GM21723 (cell line): ENCODE results near the gene SCUBE2.
A peak's percentile ranks its signal among the peaks of the same experiment; 100 is the strongest.
"Not testable (repeated sequence)": the region's sequence is repeated elsewhere in the genome, so short reads cannot be mapped to it uniquely, and the experiment has no call there.

ENCODE experiments used
- ATAC-seq: cut with Tn5 transposase; IDR thresholded peaks from one replicate; pipeline ENCODE4 v1.9.1; 2021; ENCODE audit warnings: mild to moderate bottlenecking, moderate library complexity; ENCODE audit not compliant: unreplicated experiment

Gene SCUBE2

DNA sequence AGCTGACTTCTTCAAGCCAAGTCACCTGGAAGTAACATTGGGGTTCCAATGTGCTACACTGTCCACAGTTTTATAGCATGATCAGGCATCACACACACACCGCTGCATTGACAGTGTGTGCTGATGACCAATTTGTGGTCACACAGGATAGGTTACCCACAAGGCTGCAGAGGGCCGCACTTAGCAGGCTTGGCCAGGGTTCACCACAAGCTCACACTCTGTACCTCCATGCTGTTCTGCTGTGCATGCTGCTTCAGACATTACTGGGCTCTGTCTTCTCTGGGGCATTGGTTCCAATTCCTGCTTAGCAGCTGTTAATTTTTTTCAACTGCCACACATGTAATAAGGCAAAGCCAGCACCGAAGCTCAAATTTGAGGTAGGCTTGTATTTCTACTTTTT, 76.6 kb downstream of the SCUBE2 start:
- no peak for ATAC-seq

DNA sequence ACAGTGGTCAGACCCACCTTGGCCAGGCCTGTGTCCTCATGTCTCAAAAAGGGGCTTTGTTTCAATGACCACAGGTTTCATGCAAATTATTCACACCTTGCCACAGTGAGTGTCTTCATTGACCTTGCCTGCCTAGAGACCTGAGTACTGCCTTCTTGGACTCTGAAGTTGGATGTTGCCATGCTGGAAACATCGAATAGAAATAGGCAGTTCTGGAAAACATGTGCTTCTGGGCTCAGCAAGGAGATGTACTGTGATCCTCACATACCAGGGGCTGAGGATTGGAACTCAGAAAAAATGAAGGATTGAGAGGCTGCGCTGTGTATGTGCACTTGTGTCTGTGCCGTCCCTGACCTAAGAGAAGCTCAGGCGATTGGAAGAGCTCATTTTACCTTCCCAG, 78.0 kb downstream of the SCUBE2 start:
- no peak for ATAC-seq

DNA sequence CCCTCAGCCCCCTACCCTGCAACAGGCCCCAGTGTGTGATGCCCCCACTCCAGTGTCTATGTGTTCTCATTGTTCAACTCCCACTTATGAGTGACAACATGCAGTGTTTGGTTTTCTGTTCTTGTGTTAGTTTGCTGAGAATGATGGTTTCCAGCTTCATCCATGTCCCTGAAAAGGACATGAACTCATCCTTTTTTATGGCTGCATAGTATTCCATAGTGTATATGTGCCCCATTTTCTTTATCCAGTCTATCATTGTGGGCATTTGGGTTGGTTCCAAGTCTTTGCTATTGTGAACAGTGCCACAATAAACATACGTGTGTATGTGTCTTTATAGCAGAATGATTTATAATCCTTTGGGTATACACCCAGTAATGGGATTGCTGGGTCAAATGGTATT, 81.9 kb downstream of the SCUBE2 start:
- ATAC-seq = not testable (repeated sequence)

DNA sequence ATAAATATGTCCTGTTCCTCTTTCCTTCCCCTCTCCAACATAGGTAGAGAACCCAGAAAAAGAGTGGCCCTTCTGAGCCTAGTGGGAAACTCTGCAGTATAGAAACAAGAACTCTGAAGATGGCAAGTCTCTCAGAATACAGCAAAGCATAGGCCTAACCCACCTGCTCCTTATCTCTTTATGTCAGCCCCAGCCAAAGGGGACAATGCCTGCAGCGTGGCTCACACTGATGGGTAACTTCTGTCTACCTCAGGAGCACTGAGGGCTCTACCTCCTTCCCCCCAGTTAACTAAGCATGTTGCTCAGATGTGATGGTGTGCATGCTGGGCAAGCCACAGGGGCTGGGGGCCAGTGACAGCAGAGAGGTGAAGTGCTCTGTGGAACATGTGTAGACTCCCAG, 82.7 kb downstream of the SCUBE2 start:
- no peak for ATAC-seq

DNA sequence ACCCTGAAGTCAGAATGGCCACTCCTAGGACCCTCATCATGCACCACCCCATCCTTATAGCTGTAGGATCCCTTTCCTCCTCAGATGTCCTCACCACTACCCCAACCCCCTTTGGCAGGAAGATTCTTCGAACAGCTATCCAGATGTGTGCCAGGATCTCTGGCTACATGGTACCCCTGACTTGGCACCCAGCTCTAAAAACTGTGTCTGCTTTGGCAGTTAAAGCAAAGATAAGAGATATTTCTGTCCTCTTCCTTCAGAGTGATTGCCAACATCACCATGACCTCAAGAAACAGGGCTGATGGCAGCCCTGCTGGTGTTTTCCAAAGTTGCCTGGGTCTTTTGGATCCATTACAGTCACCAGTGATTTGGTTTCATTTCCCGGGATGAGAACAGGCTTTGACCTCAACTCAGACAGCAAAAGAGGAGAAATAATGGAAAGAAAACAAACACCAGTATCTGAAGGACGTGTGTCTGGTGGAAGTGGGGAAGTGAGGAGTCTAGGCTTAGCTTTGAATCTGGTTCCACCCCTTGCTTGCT, 83.3 kb downstream of the SCUBE2 start:
- ATAC-seq = no peak

DNA sequence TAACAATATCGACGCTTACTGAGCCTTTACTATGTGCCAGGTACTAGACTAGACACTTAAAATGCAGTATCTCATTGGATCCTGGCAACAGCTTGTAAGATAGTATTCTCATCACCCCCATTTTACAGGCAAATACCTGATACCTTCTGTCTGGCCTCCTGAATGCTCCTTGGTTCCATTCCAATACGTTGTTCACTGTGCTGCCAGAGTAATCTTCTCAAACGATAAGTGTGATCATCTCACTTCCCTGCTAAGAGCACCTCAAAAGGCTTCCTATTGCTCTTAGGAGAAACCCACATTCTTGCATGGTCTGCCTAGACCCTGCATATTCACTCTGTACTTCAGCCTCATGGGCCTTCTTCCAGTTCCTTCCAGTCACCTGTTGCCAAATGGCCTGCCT, 86.3 kb downstream of the SCUBE2 start:
- no peak for ATAC-seq

DNA sequence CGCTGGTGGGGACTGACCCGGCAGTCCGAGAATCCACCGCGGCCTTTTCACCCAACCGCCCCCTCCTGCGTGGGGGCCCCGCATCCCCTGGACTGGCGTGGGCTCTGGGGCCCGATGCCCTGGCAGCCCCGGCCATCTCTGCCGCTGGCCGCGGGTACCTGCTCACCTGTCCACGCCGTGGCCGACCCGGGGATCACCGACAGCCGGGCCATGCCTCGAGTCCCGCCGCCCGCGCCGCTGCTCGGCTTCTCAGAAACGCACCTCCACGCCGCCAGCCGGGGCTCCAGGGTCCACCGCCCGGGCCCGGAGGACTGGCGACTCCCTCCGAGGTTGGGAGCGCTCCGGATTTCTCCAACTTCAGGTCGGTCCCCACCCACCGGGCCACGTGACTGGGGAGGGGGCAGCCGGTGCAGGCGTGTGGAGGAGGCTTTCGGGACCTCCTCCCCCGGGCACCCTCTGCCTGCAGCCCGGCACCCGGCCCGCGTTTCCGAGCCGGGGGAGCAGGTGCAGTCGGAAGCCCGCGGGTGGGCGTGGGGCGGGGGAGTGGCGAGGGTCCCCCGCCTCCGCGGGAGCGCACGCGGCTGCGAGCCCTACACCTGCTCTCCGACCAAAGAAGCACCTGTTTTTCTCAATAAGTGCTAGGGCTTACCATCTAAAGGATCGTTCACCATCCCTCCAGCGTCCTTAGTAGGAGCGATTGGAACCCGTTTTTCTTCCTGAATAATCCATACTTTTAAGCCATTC, 87.0 kb downstream of the SCUBE2 start:
- ATAC-seq = no peak

DNA sequence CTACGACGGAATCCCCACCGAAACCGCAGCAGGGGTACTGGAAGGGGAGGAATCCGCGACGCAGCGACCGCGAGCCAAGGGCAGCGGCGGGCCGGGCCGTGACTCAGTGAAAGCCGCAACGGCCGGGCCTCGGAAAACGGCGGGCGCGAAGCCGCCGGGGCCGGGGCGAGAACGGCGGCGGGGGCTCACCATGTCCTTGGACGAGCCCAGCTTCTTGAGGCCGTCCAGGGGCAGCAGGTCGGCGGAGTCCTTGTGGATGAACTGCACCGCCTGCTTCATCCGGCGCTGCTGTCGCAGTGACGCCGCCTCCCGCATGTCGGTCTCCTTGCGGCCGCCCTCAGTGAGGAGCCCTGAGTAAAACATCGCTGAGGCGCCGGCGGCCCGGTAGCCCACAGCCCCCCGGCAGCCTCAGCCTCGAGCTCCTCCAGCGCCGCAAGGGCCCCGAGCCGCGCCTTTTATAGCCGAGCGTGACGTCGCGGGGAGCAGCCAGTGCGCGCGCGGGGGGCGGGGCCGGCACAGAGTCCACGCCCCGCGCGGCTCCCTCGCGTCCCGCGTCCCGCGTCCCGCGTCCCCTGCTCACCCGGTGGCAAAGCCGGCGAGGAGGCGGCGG, 87.7 kb downstream of the SCUBE2 start, which contains the start of gene NRIP3:
Gene NRIP3, minus strand, starts transcription at position 429 of the 610 bp plus-strand sequence. Its CDS starts 66 bp downstream, at position 363.
- ATAC-seq = peak; percentile 81

DNA sequence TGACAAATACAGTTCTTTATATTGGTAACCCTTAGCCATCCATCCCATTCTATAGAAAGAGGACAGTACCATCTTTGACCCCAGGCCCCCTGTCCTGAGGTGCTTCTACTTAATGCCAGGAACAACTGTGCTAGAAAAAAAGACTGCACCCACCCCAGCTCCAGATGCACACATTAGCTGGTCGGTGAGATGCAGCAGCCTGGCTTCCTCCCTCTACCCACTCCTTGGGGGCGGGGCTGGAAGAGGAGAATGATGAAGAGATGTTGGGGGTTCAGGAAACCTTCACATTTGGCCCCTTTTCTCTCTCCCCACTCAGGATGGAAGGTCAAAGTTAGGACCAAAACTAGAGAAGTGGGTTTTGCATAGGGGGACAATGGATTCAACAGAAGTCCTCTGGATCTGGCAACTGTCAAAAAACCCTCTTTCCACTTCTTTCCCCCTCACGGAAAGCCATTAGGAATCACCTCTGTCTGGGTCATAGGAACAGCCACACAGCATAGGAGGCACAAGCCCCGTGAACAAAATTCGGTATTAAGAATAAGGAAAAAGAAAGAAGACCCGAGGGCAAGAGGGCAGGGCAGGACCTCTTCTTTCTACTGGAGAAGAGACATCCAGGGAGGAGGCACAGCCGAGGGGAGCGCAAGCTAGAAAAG, 88.4 kb downstream of the SCUBE2 start:
- peak; percentile 12 for ATAC-seq

DNA sequence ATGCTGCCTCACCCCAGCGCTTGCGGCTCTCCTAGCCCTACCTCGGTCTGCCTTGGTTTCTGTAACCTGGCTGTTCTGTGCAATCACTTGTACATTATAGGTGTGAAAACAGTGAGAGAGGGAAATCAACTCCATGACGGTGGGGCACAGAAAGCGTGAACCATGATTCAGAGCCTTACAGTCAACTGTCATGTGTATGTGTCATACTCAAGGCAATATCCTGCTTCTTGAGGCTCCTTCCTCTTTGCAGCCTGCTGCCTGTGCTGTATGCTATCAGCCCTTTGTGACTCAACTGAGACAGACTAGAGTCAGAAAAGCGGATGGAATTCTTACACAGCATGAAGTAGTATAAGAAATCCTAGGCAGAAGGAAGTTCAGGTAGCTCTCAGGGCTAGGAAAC, 89.7 kb downstream of the SCUBE2 start:
- no peak for ATAC-seq

DNA sequence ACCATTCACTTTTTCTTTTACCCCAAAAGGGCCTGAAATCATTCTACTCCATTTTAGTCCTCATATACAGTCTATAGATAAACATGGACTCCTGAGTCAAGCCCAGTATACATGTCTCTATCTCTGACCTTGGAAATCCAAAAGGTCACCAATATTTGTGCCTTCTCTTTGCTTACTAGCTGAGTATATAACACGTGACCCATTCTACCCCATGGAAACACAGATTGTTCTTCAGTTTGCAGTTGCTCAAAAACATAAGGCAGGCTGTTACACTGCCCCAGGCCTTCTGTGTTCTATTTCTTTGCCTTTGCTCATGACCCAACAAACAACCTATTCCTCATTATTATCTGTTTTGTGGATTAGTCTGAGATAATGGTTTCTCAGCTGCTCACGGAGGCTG, 93.4 kb downstream of the SCUBE2 start:
- no peak for ATAC-seq

DNA sequence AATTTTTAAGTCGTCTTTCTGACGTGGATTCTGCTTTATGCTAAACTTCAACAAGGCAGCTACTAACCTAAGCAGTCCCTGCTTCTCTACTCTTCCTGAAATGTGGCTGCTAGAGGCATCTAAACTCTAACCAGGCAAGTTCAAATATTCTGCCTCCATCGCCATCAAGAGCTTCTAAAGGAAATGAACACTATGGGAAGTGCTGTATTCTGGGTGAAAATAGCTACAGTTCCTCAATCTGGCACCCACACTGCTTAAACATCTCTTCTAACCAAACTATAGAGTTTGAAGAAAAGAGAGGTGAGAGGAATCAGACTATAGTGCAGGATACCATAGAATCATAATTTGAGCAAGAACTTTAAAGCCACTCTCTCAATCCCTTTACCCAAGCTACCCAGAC, 93.9 kb downstream of the SCUBE2 start:
- ATAC-seq = no peak

DNA sequence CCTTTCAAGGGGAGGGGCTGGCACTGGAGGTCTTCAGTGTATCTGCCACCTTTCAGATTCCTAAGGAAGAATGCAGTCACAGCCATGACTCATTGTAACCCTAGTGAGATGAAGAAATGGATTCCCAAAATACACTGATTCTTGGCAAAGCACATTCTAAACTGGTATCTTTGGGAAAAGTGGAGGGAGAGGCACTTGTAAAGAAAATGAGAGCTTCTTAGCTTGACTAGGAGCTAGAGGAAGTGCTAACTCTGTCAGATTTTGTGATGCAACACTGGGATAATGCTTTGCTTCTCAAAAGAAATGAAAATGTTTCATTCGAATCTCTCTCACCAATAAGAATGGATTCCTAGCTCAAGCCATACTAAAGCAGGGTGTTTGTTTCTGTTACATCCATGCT, 101.9 kb downstream of the SCUBE2 start:
- no peak for ATAC-seq

DNA sequence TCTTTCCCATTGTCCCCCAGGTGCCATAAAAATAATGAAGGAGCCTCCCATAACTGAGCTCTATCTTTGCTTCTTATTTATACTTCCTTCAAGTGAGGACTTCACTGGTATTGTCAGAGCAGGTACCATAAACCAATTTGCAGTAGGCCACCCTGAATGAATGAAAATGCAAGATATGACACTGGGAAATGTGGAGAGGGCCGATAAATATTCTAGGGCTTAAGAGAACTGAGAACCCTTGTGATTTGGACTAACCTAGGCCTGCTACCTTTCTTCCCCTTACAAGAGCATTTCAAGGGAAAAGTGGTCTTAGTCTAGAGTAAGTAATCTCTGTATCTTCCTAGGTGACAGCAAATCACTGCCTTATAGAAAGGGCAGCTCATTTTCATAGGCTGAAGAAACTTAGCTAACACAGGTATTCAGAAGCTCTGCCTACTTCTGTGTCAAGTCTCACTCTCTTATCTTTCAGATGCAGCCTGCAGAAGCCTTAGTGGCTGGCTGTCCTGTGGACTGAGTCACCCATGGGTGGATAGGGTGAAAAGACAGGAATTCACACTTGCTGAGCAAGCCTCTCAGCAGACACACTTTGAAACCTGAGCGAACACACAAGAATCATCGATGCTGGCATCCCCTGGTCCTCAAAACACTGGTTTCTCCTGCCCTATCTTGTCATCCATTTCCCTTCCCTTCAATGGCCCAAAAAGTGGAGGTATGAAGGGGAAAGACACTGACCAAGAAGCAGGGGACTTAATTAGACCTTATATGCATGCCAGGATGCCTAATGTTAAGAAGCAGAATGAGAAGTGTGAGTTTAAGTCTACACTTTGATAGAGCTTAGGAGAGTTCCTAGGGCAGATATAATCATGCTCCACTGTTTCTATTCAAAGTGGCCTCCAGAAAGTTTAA, 102.8 kb downstream of the SCUBE2 start:
- ATAC-seq = no peak

DNA sequence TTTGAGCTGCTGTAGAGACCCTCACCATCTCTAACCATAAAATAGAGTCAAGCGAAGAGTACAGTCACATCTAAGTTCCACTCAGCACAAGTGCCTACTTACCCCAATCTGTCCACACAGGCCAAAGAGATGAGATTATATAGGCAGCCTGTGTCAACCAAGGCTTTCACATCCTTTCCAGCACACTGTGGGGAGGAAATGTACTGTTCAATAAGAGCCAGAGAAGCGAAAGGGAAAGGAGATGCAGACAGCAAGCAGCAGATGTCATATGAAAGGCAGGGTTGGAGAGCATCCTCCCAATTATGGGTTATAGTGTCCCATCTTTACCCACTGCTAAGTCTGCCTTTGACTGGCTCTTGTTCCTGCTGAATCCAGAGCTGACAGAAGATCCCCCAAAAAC, 104.0 kb downstream of the SCUBE2 start:
- no peak for ATAC-seq

DNA sequence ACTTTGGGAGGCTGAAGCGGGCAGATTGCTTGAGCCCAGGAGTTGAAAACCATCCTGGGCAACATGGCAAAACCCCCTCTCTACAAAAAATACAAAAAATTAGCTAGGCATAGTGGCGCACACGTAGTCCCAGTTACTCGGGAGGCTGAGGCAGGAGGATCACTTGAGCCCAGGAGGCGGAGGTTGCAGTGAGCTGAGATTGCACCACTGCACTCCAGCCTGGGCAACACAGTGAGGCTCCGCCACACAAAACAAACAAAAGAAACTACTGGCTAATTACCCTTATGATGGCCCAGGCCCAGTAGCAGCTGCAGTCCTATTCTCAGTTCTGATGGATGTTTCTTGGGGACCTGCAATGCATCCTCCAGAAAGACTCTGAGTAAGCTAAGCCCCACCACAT, 104.6 kb downstream of the SCUBE2 start:
- ATAC-seq = not testable (repeated sequence)

DNA sequence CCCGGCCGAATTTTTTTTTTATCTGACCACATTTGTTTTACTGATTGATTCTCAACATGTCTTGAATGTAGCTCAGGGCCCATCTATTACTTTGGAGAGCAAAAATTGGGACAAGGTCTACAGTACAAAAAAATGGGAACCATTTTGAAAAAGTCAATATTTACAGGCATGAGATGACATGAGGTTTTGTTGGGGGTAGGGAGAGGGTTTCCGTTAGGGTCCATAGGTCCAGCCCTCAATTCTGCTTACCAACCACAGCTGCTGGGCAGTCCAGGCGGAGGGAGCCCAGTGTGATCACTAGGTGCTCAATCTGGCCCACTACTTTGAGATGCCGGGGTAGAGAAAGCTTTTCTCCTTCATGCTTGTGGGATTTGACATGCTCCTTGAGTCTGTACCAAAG, 105.9 kb downstream of the SCUBE2 start:
- ATAC-seq = no peak

DNA sequence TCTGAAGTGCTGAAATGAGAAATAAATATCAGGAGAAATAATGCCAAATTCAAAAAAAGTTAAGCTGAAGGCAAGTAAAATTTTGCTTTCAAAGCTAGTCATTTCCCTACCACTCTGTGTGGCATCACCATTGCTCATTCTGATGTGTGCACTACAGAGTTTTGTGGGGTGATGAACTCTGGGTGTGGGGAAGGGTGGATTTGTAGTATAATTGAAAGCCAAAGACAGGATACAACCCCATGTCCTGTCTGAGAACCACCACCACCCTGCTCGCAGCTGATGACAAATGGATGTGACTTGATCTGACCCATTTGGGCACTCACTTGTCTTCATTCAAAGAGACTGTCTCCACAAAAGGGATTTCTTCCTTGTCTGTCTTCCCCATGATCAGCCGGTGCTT, 107.8 kb downstream of the SCUBE2 start:
- no peak for ATAC-seq

DNA sequence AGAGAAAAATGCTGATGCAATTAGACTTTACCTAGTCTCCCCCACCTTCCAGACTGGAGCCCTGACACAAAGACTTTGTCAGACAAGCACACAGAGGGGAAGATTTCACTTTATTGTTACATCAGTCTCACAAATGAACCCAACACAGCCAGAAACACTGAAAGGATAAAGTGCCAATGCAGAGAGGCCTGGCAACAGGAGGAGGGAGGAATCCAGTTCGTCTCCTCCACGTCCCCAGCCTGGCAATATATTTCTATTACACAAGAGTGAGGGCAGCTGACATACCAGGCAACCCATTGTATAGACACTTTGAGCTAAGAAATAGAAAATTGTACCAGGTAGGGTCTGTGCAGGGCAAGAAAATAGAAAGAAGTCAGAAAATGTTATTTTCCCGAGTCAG, 110.9 kb downstream of the SCUBE2 start:
- no peak for ATAC-seq

DNA sequence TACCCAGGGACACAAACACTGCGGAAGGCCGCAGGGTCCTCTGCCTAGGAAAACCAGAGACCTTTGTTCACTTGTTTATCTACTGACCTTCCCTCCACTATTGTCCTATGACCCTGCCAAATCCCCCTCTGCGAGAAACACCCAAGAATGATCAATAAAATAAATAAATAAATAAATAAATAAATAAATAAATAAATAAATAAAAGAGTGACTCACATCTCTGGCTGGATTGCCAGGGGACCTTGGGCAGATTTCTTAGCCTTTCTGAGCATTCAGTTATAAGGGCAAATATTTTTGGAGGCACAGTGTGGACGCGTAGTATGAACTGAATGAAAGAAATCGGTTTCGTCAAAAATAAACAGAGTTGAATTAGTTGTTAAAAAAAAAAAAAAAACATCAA, 112.0 kb downstream of the SCUBE2 start:
- ATAC-seq = not testable (repeated sequence)

DNA sequence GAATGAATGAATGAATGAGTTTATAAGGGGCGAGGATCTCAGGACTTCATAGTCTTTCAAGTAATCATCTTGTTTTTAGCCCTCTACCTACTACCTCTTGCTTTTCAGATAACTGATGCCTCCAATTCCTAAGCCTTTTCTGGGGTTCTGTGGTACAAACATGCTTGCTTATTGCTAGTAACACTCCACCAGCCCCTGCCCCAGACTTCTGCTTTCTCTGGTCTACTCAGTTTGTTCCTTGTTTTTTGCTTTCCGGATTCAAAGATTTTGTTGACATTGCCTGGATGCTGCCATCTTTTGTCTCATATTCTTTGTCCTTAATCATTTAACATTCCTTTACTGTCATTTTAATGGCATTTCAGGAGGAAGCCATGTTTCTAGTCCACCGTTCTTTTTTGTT, 118.3 kb downstream of the SCUBE2 start:
- no peak for ATAC-seq
